Mesenchymal stem cell (in vitro differentiated cells and primary cell): ENCODE results near the gene IP6K2.

ENCODE experiments used
- DNase-seq: peaks from one replicate; pipeline ENCODE4 v3.0.0-alpha.2; 2013
- H2AFZ ChIP-seq: one replicate; pipeline ENCODE4 v1.6.1; 2013; ENCODE audit warnings: low read depth, mild to moderate bottlenecking, control low read depth, inconsistent platforms, low read length, moderate library complexity
- H2AK5ac ChIP-seq: 2 replicates; pipeline ENCODE4 v1.6.1; 2013; ENCODE audit warnings: low read length, moderate library complexity, mild to moderate bottlenecking, inconsistent platforms; ENCODE audit not compliant: severe bottlenecking
- H2BK120ac ChIP-seq: one replicate; pipeline ENCODE4 v1.6.1; 2013; ENCODE audit warnings: low read depth, mild to moderate bottlenecking, inconsistent platforms, low read length, moderate library complexity
- H2BK12ac ChIP-seq, 2 experiments: one replicate each; pipeline ENCODE4 v1.6.1; 2013; ENCODE audit warnings: inconsistent platforms in 2 of 2, low read length in 2 of 2, mild to moderate bottlenecking in 2 of 2, moderate library complexity in 2 of 2, control low read depth in 1 of 2
- H2BK15ac ChIP-seq: one replicate; pipeline ENCODE4 v1.6.1; 2013; ENCODE audit warnings: mild to moderate bottlenecking, low read depth, inconsistent platforms; ENCODE audit not compliant: poor library complexity, severe bottlenecking
- H2BK5ac ChIP-seq: 2 replicates; pipeline ENCODE4 v1.6.1; 2013; ENCODE audit warnings: low read depth, mild to moderate bottlenecking, low read length, control low read depth, inconsistent platforms; ENCODE audit not compliant: poor library complexity, severe bottlenecking
- H3K14ac ChIP-seq, 2 experiments: one replicate each; pipeline ENCODE4 v1.6.1; 2013; ENCODE audit warnings: inconsistent platforms in 2 of 2, low read length in 2 of 2, control low read depth in 1 of 2, mild to moderate bottlenecking in 1 of 2, moderate library complexity in 1 of 2
- H3K18ac ChIP-seq, 2 experiments: one replicate each; pipeline ENCODE4 v1.6.1; 2013; ENCODE audit warnings: inconsistent platforms in 2 of 2, low read length in 2 of 2, control low read depth in 1 of 2, low read depth in 1 of 2, mild to moderate bottlenecking in 1 of 2
- H3K23ac ChIP-seq, 2 experiments: one replicate each; pipeline ENCODE4 v1.6.1; 2013; ENCODE audit warnings: inconsistent platforms in 2 of 2, low read length in 2 of 2, mild to moderate bottlenecking in 2 of 2, moderate library complexity in 2 of 2, control low read depth in 1 of 2
- H3K27ac ChIP-seq: 2 replicates; pipeline ENCODE4 v1.5.1; 2013; ENCODE audit warnings: mild to moderate bottlenecking, moderate library complexity, low read length, control low read depth, inconsistent platforms; ENCODE audit not compliant: poor library complexity, severe bottlenecking
- H3K27me3 ChIP-seq, 2 experiments: 2 replicates each; pipeline versions ENCODE4 v1.6.1 to v1.7.0; 2013; ENCODE audit warnings: low read length in 2 of 2, mild to moderate bottlenecking in 2 of 2, moderate library complexity in 2 of 2, control low read depth in 1 of 2, inconsistent platforms in 1 of 2; ENCODE audit not compliant: control insufficient read depth in 1 of 2, insufficient read depth in 1 of 2
- H3K36me3 ChIP-seq, 2 experiments: 2 replicates each; pipeline versions ENCODE4 v1.6.1 to v1.7.0; 2013; ENCODE audit warnings: low read length in 2 of 2, control low read depth in 1 of 2, inconsistent platforms in 1 of 2, low read depth in 1 of 2, mild to moderate bottlenecking in 1 of 2; ENCODE audit not compliant: insufficient read depth in 2 of 2, control insufficient read depth in 1 of 2
- H3K4ac ChIP-seq, 2 experiments: one replicate each; pipeline ENCODE4 v1.6.1; 2013; ENCODE audit warnings: inconsistent platforms in 2 of 2, low read length in 2 of 2, mild to moderate bottlenecking in 2 of 2, moderate library complexity in 2 of 2, control low read depth in 1 of 2, low read depth in 1 of 2
- H3K4me1 ChIP-seq: 2 replicates; pipeline ENCODE4 v1.6.1; 2013; ENCODE audit warnings: low read depth, low read length, control low read depth; ENCODE audit not compliant: control insufficient read depth, insufficient read depth
- H3K4me2 ChIP-seq: 2 replicates; pipeline ENCODE4 v1.6.1; 2013; ENCODE audit warnings: low read length, mild to moderate bottlenecking, inconsistent platforms; ENCODE audit not compliant: poor library complexity, severe bottlenecking
- H3K4me3 ChIP-seq, 2 experiments: 2 replicates each; pipeline versions ENCODE4 v1.5.1 to v1.7.0; 2013; ENCODE audit warnings: low read length in 2 of 2, mild to moderate bottlenecking in 2 of 2, control low read depth in 1 of 2, low read depth in 1 of 2; ENCODE audit not compliant: insufficient read depth in 1 of 2
- H3K79me1 ChIP-seq: replicated peaks from 2 replicates; pipeline ENCODE4 v1.6.1; 2013; ENCODE audit warnings: mild to moderate bottlenecking, control low read depth, low read length, inconsistent platforms; ENCODE audit not compliant: poor library complexity, severe bottlenecking
- H3K9ac ChIP-seq: 2 replicates; pipeline ENCODE4 v1.7.0; 2013; ENCODE audit warnings: mild to moderate bottlenecking, low read length, moderate library complexity
- H3K9me3 ChIP-seq: 2 replicates; pipeline ENCODE4 v1.7.0; 2013; ENCODE audit warnings: mild to moderate bottlenecking, low read length; ENCODE audit not compliant: control insufficient read depth
- H4K8ac ChIP-seq: one replicate; pipeline ENCODE4 v1.6.1; 2013; ENCODE audit warnings: inconsistent platforms, mild to moderate bottlenecking, low read length, moderate library complexity
- H4K91ac ChIP-seq: one replicate; pipeline ENCODE4 v1.6.1; 2013; ENCODE audit warnings: mild to moderate bottlenecking, low read length, inconsistent platforms
- WGBS: methylation state at CpG from one replicate; pipeline ENCODE4 v1.1.7; 2013; ENCODE audit warnings: mixed read lengths; 5-methylcytosine and 5-hydroxymethylcytosine counted together

The IP6K2 gene

DNA sequence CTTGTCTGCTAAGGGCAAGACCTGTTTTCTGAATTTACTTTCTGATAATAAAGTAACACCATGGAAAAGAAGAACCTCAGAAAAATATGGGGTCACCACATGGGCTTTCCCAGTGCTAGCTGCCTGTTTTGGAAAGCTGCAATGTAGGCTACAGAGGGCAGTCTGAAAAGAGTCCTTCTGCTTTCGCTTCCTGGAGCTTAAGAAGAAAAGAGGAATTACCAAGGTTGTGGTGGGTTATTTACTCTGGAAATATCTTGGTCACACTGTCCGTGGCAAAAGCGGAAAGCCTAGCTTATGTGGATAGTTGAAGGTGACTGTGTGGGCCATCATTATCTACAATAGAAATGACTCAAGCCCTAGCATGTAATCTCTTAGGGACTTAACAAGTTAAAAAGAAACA is 31.7 kb upstream of the IP6K2 start:
- Histone ChIP-seq H3K9ac (no peak overlapping the region), H3K4me3 (no peak overlapping the region), H3K36me3 (peaks cover 19 to 64% of the 10 kb centered on the region in 2 experiments), H3K27ac (no peak overlapping the region), H3K4ac (no peak overlapping the region), H3K79me1 (peaks cover 5% of the 10 kb centered on the region), H3K4me1 (no peaks in the 10 kb centered on the region), H3K9me3 (peaks cover 3% of the 10 kb centered on the region), H2BK120ac (no peak overlapping the region), H3K27me3 (no peaks in the 10 kb centered on the region), H2BK12ac (no peak overlapping the region), H4K8ac (no peak overlapping the region), H3K18ac (no peak overlapping the region), H2BK5ac (no peak overlapping the region), H4K91ac (no peak overlapping the region), H3K4me2 (no peak overlapping the region), H3K14ac (no peak overlapping the region), H2AK5ac (no peak overlapping the region), H2BK15ac (no peak overlapping the region), H3K23ac (no peak overlapping the region), H2AFZ (no peak overlapping the region)
- WGBS, result 93% methylated on average over 1 of the region's 3 CpGs
- no peak for DNase-seq

DNA sequence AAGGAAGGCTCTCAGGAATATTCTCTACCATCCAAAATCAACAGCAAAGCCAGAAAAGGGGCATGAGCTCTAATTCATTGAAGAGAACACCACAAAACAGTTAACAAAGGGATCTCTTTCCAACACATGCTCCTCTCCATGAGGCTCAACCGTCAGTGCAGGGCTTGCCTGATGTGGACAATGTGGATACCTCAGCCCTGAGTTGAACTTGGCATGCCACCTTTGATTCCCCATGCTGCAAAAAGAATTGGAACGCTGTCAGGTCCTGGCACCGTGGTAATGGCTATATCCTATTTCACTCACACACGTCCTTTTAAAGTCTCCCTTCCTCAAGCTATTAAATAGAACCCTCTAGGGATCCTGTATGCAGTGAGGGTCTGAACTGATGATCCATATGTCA is 30.7 kb upstream of the IP6K2 start:
- H3K36me3 ChIP-seq, result peaks cover 19 to 59% of the 10 kb centered on the region in 2 experiments
- H2BK12ac ChIP-seq, result no peak overlapping the region
- H3K27me3 ChIP-seq, result no peaks in the 10 kb centered on the region
- H3K4me2 ChIP-seq, result no peak overlapping the region
- no peak overlapping the region for H4K8ac ChIP-seq
- no peak overlapping the region for H3K23ac ChIP-seq
- H2AK5ac ChIP-seq, result no peak overlapping the region
- H3K4me3 ChIP-seq, result no peak overlapping the region
- no peak overlapping the region for H2AFZ ChIP-seq
- DNase-seq, result no peak
- H3K4ac ChIP-seq, result no peak overlapping the region
- no peak overlapping the region for H2BK5ac ChIP-seq
- H3K4me1 ChIP-seq, result no peaks in the 10 kb centered on the region
- H3K9me3 ChIP-seq, result peaks cover 3% of the 10 kb centered on the region
- H3K18ac ChIP-seq, result no peak overlapping the region
- peaks cover 2% of the 10 kb centered on the region for H3K79me1 ChIP-seq
- no peak overlapping the region for H3K14ac ChIP-seq
- H3K9ac ChIP-seq, result no peak overlapping the region
- no peak overlapping the region for H4K91ac ChIP-seq
- H2BK15ac ChIP-seq, result no peak overlapping the region
- WGBS, result 94% methylated on average over 1 of the region's 4 CpGs
- no peak overlapping the region for H3K27ac ChIP-seq
- no peak overlapping the region for H2BK120ac ChIP-seq

DNA sequence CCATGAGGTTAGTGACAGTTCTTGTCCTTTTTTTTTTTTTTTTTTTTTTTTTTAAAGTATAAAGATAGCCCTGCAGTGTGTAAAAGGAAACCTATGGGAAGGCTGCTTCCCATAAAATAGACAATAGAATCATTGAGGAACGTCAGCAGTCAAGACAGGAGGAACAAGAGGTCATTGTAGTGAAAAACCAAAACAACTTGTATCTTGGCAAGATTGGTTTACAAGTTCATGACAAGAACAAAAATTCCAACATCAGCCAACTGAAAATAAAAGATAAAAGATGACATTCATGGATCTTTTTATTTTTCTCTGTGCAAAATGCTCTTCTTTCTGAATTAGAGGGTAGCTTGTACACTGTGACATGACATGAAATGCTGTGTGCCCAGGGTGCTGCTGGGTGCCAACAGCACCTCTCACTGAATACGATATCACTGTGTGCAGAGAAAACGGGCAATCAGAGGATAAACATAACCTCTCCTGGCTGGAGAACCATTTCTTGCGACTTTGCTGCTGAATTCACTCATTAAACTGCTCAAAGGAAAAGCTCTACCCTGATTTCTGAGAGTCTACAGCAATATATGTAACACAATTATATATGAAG is 30.1 kb upstream of the IP6K2 start:
- Histone ChIP-seq H3K14ac (no peak overlapping the region), H3K18ac (no peak overlapping the region), H3K4me3 (no peak overlapping the region), H2BK15ac (no peak overlapping the region), H4K91ac (no peak overlapping the region), H2BK120ac (no peak overlapping the region), H3K23ac (no peak overlapping the region), H3K9me3 (peaks cover 3% of the 10 kb centered on the region), H3K27me3 (no peaks in the 10 kb centered on the region), H3K4me2 (no peak overlapping the region), H2BK12ac (no peak overlapping the region), H3K27ac (no peak overlapping the region), H3K79me1 (peaks cover 2% of the 10 kb centered on the region), H2BK5ac (no peak overlapping the region), H3K36me3 (peaks cover 18 to 54% of the 10 kb centered on the region in 2 experiments), H3K9ac (no peak overlapping the region), H3K4me1 (no peaks in the 10 kb centered on the region), H4K8ac (no peak overlapping the region), H2AK5ac (no peak overlapping the region), H3K4ac (no peak overlapping the region), H2AFZ (no peak overlapping the region)
- WGBS, result 96% methylated on average over 4 of the region's 4 CpGs
- no peak for DNase-seq

DNA sequence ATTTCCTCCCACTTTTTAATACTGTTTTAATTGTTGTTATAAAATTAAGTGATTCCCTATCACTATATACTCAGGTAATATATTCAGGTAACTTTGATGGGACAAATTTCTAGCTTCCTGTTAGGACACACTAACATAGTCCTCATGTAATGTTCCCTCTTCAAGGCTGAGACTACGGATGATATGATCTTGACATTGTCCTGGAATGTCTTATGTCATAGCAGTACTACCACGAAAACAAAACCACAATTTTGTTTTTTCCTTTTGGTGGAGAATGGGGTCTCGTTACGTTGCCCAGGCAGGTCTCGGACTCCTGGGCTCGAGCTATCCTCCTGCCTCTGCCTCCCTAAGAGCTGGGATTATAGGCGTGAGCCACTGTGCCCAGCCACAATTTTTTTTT is 26.8 kb upstream of the IP6K2 start:
- H3K27me3 ChIP-seq, result no peaks in the 10 kb centered on the region
- H2BK120ac ChIP-seq, result no peak overlapping the region
- 90% methylated on average over 7 of the region's 7 CpGs for WGBS
- H3K9me3 ChIP-seq, result peaks cover 3% of the 10 kb centered on the region
- H3K27ac ChIP-seq, result no peak overlapping the region
- peaks cover 2% of the 10 kb centered on the region for H3K79me1 ChIP-seq
- no peak overlapping the region for H3K4me3 ChIP-seq
- H3K4me2 ChIP-seq, result no peak overlapping the region
- no peak overlapping the region for H2AK5ac ChIP-seq
- DNase-seq, result no peak
- H3K9ac ChIP-seq, result no peak overlapping the region
- H2BK12ac ChIP-seq, result no peak overlapping the region
- peaks cover 7 to 29% of the 10 kb centered on the region in 2 experiments for H3K36me3 ChIP-seq
- H2AFZ ChIP-seq, result no peak overlapping the region
- no peak overlapping the region for H3K14ac ChIP-seq
- H3K23ac ChIP-seq, result no peak overlapping the region
- no peak overlapping the region for H3K18ac ChIP-seq
- H3K4me1 ChIP-seq, result peaks cover 9% of the 10 kb centered on the region
- no peak overlapping the region for H4K91ac ChIP-seq
- H2BK5ac ChIP-seq, result no peak overlapping the region
- no peak overlapping the region for H2BK15ac ChIP-seq
- no peak overlapping the region for H4K8ac ChIP-seq
- H3K4ac ChIP-seq, result no peak overlapping the region
